ENCODE results near the gene FHAD1.

DNA sequence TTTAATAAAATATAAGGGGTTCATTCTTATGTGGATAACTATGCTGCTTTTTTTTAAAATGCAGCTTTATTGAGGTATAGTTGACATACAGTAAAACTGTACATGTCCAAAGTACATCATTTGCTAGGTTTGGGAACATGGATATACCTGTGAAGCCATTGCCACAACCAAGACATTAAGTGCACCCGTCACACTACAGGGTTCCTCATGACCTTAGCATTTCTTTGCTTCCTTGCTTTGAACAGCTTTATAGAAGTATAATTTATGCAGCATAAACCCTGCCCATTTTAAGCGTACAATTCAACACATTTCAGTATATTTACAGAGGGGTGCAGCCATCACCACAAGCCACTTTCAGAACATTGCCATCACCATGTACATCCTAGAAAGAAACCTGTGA is 26.3 kb downstream of the FHAD1 start:
- TF ChIP-seq, protein P1, sequence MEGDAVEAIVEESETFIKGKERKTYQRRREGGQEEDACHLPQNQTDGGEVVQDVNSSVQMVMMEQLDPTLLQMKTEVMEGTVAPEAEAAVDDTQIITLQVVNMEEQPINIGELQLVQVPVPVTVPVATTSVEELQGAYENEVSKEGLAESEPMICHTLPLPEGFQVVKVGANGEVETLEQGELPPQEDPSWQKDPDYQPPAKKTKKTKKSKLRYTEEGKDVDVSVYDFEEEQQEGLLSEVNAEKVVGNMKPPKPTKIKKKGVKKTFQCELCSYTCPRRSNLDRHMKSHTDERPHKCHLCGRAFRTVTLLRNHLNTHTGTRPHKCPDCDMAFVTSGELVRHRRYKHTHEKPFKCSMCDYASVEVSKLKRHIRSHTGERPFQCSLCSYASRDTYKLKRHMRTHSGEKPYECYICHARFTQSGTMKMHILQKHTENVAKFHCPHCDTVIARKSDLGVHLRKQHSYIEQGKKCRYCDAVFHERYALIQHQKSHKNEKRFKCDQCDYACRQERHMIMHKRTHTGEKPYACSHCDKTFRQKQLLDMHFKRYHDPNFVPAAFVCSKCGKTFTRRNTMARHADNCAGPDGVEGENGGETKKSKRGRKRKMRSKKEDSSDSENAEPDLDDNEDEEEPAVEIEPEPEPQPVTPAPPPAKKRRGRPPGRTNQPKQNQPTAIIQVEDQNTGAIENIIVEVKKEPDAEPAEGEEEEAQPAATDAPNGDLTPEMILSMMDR (IDR thresholded peaks at IDR 0.05): no peak
- TF ChIP-seq POLR2AphosphoS5 (IDR thresholded peaks at IDR 0.05): no peak
- no peak for TF ChIP-seq POLR2A (IDR thresholded peaks at IDR 0.05)

Data from prostate gland (tissue), 2 donors.